Esophagus muscularis mucosa (tissue), 4 donors: Measurements from ENCODE around the gene ANKS1A. TPM values are rescaled to one million over a fixed set of nuclear protein-coding genes. Genes with fewer than 3 reads are reported as not detected.
A peak's percentile ranks its signal among the peaks of the same experiment; 100 is the strongest.

ENCODE experiments used
- DNase-seq: peaks from one replicate; pipeline ENCODE4 v3.0.0-alpha.2; 2017; ENCODE audit errors: extremely low spot score
- H3K27ac ChIP-seq, 4 donors: fragments of 200-600 bp; sonication (generic); replicated peaks in 1 of 4; 1 replicate in 3 of 4; 2 replicates in 1 of 4; pipeline ENCODE4 v1.5.1; 2016 to 2019; ENCODE audit warnings: mild to moderate bottlenecking in 1 of 4
- H3K27me3 ChIP-seq, 4 donors: fragments of 200-600 bp; sonication (generic); one replicate each; pipeline versions ENCODE4 v1.5.1 to v1.6.0; 2016 to 2019
- H3K36me3 ChIP-seq, 4 donors: fragments of 200-600 bp; sonication (generic); one replicate each; pipeline ENCODE4 v1.5.1; 2016 to 2019
- H3K4me1 ChIP-seq, 4 donors: fragments of 200-600 bp; sonication (generic); one replicate each; pipeline ENCODE4 v1.5.1; 2016 to 2019
- H3K4me3 ChIP-seq, 4 donors: fragments of 200-600 bp; sonication (generic); 1 replicate in 2 of 4; 2 replicates in 2 of 4; pipeline ENCODE4 v1.5.1; 2016 to 2019; ENCODE audit warnings: mild to moderate bottlenecking in 4 of 4, moderate library complexity in 1 of 4
- H3K9me3 ChIP-seq, 4 donors: fragments of 200-600 bp; sonication (generic); 1 replicate in 3 of 4; 2 replicates in 1 of 4; pipeline ENCODE4 v1.5.1; 2016 to 2019
- EP300 ChIP-seq: sonication (generic); formaldehyde crosslinking; IDR thresholded peaks from one replicate; pipeline ENCODE4 v1.6.1; 2017; ENCODE audit warnings: antibody characterized with exemption
- POLR2A ChIP-seq: fragments of 450-650 bp; IDR thresholded peaks from one replicate; pipeline ENCODE4 v1.6.1; 2017; ENCODE audit warnings: antibody characterized with exemption, moderate library complexity, mild to moderate bottlenecking, low read depth
- POLR2AphosphoS5 ChIP-seq, 2 donors: sonication (generic); formaldehyde crosslinking; IDR thresholded peaks; one replicate each; pipeline ENCODE4 v1.6.1; 2017; ENCODE audit warnings: antibody characterized with exemption in 2 of 2
- WGBS: methylation state at CpG from one replicate; pipeline ENCODE4 v1.1.5; 2018; 5-methylcytosine and 5-hydroxymethylcytosine counted together
- intact Hi-C: fragments of 100-400 bp; cut with DNase I; formaldehyde crosslinking; loops from one replicate; pipeline ENCODE4 v1.15.1; 2023
- total RNA-seq, 4 donors: library from RNA; depleted of rRNA; stranded (reverse); fragments of >200 nt; gene quantifications; one replicate each; pipeline versions ENCODE4 v1.1.0 to v1.2.1, GENCODE V29; 2016
- TF ChIP-seq, protein P1 (sequence below), 3 experiments: fragments of 200-600 bp in 2 of 3; fragments of 450-650 bp in 1 of 3; sonication (generic) in 2 of 3; IDR thresholded peaks; one replicate each; pipeline ENCODE4 v1.5.1; 2017 to 2019; ENCODE audit warnings: antibody characterized with exemption in 3 of 3, mild to moderate bottlenecking in 2 of 3, moderate library complexity in 1 of 3

Gene ANKS1A
- total RNA-seq, 4 donors from 2014 or later, result 68.3 to 132 (median 98.7) TPM

- TF ChIP-seq EP300 (no peak), POLR2A (no peak), POLR2AphosphoS5 (IDR thresholded peaks at IDR 0.05) (no peak)
- TF ChIP-seq, protein P1, sequence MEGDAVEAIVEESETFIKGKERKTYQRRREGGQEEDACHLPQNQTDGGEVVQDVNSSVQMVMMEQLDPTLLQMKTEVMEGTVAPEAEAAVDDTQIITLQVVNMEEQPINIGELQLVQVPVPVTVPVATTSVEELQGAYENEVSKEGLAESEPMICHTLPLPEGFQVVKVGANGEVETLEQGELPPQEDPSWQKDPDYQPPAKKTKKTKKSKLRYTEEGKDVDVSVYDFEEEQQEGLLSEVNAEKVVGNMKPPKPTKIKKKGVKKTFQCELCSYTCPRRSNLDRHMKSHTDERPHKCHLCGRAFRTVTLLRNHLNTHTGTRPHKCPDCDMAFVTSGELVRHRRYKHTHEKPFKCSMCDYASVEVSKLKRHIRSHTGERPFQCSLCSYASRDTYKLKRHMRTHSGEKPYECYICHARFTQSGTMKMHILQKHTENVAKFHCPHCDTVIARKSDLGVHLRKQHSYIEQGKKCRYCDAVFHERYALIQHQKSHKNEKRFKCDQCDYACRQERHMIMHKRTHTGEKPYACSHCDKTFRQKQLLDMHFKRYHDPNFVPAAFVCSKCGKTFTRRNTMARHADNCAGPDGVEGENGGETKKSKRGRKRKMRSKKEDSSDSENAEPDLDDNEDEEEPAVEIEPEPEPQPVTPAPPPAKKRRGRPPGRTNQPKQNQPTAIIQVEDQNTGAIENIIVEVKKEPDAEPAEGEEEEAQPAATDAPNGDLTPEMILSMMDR (IDR thresholded peaks at IDR 0.05), result no peak
- DNase-seq, result no peak
- Histone ChIP-seq H3K36me3 (no peaks in the 10 kb centered on the region), H3K27me3 (no peaks in the 10 kb centered on the region), H3K27ac (peak overlapping the region in 1 of 4 donors; percentile 19), H3K4me3 (no peak overlapping the region), H3K9me3 (no peaks in the 10 kb centered on the region), H3K4me1 (peaks cover 31 to 72% (median 51%) of the 10 kb centered on the region in 4 donors)
- WGBS, result 74% methylated on average over 2 of the region's 2 CpGs
- intact Hi-C loops, result no loop called here
These were observed 72.0 kb downstream of the ANKS1A start for GRCh38 chr6:34961082-34961481.

DNA sequence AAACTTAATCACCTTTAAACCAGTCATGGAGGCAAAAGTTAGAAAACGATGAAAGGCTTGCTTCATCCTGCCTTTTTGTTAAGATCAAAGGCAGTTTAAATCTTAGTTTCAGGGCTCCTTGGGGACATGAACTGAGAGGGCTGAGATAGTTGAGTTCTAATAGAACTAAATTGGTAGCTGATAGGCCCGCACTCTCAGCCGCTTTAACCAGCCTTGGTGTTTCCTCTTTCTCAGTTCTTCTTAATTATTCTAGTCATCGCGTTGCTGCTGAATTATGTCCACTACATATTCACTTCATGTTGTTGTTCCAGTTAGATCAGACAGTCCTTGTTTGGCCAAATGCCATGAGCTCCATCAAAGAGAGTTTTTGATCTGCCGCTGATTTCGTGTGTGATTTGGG lies 72.5 kb downstream of the ANKS1A start:
- intact Hi-C loops, result no loop called here
- no peaks in the 10 kb centered on the region for H3K27me3 ChIP-seq
- DNase-seq, result no peak
- TF ChIP-seq POLR2AphosphoS5 (IDR thresholded peaks at IDR 0.05), result no peak
- TF ChIP-seq POLR2A, result no peak
- no peak for TF ChIP-seq EP300
- TF ChIP-seq, protein P1 (IDR thresholded peaks at IDR 0.05), result no peak
- H3K27ac ChIP-seq, result no peak overlapping the region
- no peaks in the 10 kb centered on the region for H3K36me3 ChIP-seq
- 82% methylated on average over 7 of the region's 7 CpGs for WGBS
- H3K4me1 ChIP-seq, result peaks cover 30 to 68% (median 47%) of the 10 kb centered on the region in 4 donors
- H3K4me3 ChIP-seq, result no peak overlapping the region
- H3K9me3 ChIP-seq, result no peaks in the 10 kb centered on the region

DNA sequence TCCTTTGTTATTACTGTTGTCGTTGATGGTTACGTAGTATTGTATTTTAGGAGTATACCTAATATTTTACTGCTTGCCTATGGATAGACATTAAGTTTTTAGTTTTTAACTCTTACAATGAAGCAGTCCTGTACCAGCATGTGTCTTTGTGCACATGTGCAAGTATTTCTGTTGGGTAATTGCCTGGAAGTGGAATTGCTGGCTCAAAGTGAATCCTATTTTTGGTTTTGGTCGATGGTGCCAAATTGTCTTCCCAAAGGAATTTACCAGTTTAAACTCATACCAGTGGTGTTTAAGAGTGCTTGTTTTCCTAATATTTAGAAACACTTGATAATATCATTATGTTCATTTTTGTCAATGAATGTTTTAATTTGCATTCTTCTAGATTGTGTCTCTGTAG lies 75.5 kb downstream of the ANKS1A start:
- no peaks in the 10 kb centered on the region for H3K9me3 ChIP-seq
- no peak overlapping the region for H3K4me3 ChIP-seq
- peaks cover 15 to 39% (median 25%) of the 10 kb centered on the region in 4 donors for H3K4me1 ChIP-seq
- H3K27me3 ChIP-seq, result no peaks in the 10 kb centered on the region
- intact Hi-C loops, result no loop called here
- TF ChIP-seq POLR2AphosphoS5 (IDR thresholded peaks at IDR 0.05) (peak in 1 of 2 donors; percentile 40), POLR2A (no peak)
- TF ChIP-seq, protein P1 (IDR thresholded peaks at IDR 0.05), result no peak
- 60% methylated on average over 3 of the region's 3 CpGs for WGBS
- peak overlapping the region in 1 of 4 donors; percentile 17 for H3K27ac ChIP-seq
- no peaks in the 10 kb centered on the region for H3K36me3 ChIP-seq
- DNase-seq, result no peak

GRCh38 chr6:34967461-34967860 lies 78.4 kb downstream of the ANKS1A start:
- Histone ChIP-seq H3K36me3 (peaks cover 6 to 25% (median 18%) of the 10 kb centered on the region in 4 donors), H3K4me1 (peaks cover 13 to 16% (median 15%) of the 10 kb centered on the region in 4 donors), H3K9me3 (no peaks in the 10 kb centered on the region), H3K27ac (no peak overlapping the region), H3K27me3 (no peaks in the 10 kb centered on the region), H3K4me3 (no peak overlapping the region)
- WGBS, result 95% methylated on average over 3 of the region's 3 CpGs
- DNase-seq, result no peak
- intact Hi-C loops, result no loop called here
- no peak for TF ChIP-seq EP300
- no peak for TF ChIP-seq POLR2AphosphoS5 (IDR thresholded peaks at IDR 0.05)
- TF ChIP-seq POLR2A, result no peak
- TF ChIP-seq, protein P1 (IDR thresholded peaks at IDR 0.05), result no peak

GRCh38 chr6:34969662-34970265 lies 80.7 kb downstream of the ANKS1A start:
- intact Hi-C loops, result no loop called here
- WGBS, result 91% methylated on average over 7 of the region's 7 CpGs
- Histone ChIP-seq H3K36me3 (peaks cover 6 to 27% (median 18%) of the 10 kb centered on the region in 4 donors), H3K27me3 (no peaks in the 10 kb centered on the region), H3K4me3 (no peak overlapping the region), H3K4me1 (peaks cover 6 to 7% (median 6%) of the 10 kb centered on the region in 4 donors), H3K27ac (no peak overlapping the region), H3K9me3 (no peaks in the 10 kb centered on the region)
- no peak for DNase-seq
- TF ChIP-seq EP300, result no peak
- TF ChIP-seq POLR2AphosphoS5 (IDR thresholded peaks at IDR 0.05), result no peak
- TF ChIP-seq POLR2A, result no peak
- TF ChIP-seq, protein P1 (IDR thresholded peaks at IDR 0.05), result no peak
